Measurements from ENCODE around the gene SREBF1.

The SREBF1 gene

DNA sequence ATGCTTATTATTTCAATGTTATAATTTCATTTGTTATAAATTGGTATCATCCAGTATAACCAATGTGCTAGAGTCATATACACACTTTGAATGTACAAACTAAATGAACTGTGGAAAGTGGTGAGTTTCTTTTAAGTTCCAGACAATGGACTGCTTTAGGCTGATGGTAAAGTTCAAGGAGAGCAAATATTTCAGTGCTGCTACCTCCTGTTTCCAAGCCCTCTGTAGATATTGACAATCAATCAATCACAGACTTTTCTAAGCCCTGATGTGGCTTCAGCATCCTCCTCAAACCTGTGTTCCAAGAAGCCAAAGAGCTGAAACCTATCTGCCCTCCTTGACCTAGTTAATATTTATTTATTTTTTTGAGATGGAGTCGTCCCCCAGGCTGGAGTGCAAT, 28.2 kb upstream of the SREBF1 start:
- in situ Hi-C loops (cut with HindIII; ENCODE audit: low pct_ligation_motif_present, low pct_unique_long_range_greater_than_20kb, low sequenced_read_pairs): no loop called here
- DNase-seq: no peak

DNA sequence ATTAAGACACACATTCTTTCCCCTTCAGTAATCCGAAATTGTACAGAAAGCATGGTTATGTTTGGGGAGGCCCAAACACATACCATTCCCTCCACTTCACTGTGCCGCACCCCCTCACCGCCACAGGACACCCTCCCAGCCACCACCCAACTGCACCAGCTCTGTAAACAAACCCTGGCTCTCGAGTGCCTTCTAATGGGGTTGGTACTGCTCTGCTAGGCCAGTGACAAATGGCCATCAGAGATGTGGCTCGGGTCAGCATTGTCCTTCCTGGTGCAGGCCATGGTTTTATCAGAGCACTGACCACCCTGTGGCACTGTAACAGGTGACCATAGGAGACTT, 24.0 kb upstream of the SREBF1 start:
- in situ Hi-C loops (cut with HindIII; ENCODE audit: low pct_ligation_motif_present, low pct_unique_long_range_greater_than_20kb, low sequenced_read_pairs): no loop called here
- DNase-seq: no peak

DNA sequence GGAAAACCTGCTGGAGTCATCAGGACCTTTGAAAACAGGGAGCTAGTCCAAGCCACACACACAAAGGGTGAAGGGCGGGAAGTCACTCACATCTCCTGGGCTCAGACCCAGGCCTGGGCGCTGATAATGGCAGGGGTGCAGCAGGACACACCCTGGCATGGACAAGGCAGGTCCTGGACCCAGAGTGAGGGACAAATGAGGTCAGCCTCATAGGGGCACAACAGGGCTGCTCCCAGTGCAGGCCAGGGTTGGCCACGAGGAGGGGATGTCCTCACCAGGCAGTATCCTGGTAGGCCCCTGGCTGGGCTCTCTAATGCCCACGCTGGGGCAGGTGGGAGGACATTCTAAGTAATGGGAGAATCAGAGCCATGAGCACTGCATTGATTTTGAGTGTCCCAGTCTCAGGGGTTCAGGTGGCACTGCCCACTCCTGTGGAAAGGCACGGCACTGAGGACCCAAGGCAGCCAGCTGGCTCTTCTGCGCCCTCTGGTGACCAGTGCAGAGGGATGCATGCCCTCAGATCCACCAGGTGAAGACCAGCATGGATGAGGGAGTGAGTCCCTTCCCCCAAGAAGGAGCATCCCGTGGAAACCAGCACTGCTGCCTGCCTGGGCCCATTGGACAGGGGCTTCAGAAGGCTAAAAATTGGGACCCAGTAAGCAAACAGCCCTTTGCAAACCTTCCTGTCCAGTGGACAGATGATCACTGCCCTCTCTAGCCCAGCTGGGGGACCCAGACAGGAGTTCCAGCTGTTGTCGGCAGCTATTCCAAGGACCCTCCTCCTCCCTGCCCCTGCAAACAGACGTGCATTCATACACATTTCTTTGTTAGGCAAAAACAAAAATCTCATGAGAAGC, 23.4 kb upstream of the SREBF1 start:
- peak; percentile 56 for DNase-seq
- in situ Hi-C loops (cut with HindIII; ENCODE audit: low pct_ligation_motif_present, low pct_unique_long_range_greater_than_20kb, low sequenced_read_pairs): no loop called here

DNA sequence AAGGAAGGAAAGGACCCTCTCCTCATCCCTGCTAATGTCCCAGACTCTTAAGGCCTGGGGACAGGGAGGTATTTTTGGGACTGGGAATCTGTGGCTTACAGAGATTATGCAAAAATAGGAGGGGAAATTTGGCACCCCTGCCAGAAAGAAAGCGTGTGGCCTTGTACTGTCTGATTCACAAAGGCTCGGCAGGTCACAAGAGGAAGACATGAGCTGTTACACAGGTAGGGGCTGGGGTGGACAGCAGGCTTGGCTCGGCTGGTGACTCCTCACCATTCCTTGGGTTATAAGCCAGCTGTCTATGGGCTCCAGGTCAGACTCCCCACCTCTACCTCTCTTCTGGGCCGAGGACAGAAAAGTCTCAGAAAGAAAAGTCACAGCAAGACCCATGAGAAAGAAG, 20.7 kb upstream of the SREBF1 start:
- DNase-seq: no peak
- in situ Hi-C loops (cut with HindIII; ENCODE audit: low pct_ligation_motif_present, low pct_unique_long_range_greater_than_20kb, low sequenced_read_pairs): no loop called here

DNA sequence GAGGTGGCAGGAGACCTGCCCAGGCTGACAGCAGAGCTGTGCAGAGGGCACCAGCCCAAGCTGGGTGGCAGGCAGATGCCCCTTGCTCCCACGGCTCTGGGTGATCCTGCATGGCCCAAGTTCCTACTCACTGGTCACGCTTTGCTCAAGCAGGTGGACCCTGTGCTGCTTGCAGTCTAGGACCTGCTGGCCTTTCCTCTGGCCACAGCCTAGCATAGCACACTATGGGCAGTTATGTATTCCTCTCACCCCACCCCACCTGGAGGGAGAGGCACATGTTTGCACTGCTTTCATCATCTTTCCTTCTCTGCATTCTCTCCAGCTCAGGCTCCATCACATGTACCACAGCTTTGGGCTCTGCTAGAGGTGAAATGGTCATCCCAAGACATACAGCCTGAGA, 19.6 kb upstream of the SREBF1 start:
- in situ Hi-C loops (cut with HindIII; ENCODE audit: low pct_ligation_motif_present, low pct_unique_long_range_greater_than_20kb, low sequenced_read_pairs): no loop called here
- DNase-seq: no peak

DNA sequence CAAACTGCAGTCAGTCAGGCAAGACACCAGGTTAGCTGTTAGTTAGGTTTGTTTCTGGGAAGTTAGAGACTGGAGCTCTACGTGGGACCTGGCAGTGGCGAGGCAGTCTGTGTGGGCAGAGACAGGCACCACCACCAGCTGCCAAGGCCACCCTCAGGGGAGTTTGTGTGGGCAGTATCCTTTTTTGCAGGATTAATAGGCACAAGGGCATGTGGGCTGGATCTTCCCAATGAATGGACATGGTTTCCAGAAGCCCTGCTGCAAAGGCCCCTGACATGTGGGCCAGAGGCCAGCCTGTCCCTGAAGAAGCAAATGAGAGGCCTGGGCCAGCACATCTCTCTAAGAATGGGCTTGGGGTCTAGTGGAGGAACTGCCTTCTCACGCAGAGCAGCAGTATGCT, 19.2 kb upstream of the SREBF1 start:
- DNase-seq: no peak
- in situ Hi-C loops (cut with HindIII; ENCODE audit: low pct_ligation_motif_present, low pct_unique_long_range_greater_than_20kb, low sequenced_read_pairs): no loop called here

DNA sequence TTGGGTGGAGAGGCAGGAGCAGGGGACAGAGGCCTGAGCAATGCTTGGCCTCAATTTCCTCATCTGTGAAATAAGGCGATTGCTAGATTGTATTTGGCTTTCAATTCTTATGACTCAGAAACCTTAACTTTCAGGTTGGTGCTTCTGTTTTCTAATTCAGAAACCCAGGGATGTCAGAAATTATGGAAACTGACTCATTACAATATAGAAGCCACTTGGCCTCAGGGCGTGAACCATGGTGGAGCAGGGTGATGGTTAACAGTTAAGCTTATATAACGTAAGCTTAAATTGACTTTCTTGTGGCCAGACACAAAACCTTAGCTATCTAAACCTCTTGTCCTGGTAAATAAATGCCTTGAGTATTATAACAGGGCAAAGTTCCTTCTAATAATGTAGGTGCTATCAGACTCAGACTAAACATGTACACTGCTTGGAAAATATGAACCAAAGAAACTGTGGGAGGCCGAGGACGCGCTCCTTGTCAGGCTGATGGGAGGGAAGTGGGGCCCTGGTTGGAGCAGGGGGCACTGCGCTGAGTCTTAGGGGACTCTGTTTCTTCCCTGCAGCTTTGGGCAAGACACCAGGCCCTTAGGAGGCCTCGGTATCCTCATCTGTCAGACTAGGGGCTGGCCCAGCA, 17.1 kb upstream of the SREBF1 start:
- in situ Hi-C loops (cut with HindIII; ENCODE audit: low pct_ligation_motif_present, low pct_unique_long_range_greater_than_20kb, low sequenced_read_pairs): no loop called here
- DNase-seq: no peak

DNA sequence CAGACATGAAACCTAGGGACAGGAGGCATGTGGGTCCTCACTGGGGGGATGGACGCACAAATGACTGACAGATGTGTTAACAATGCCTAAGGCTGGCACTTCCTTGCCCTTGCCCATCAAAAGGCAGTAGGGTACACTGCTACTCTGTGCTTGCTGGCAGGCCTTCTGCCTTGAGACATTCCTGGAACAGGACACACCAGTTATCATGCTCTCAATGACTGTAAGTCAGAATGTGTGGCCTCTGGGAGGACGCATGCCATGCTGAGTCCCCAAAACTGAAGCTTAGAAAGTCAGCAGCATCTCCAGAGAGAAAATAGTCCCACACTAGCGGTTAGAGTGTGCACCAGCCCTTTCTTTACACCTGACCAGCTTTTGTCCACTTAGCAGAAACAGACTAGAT, 16.1 kb upstream of the SREBF1 start:
- no peak for DNase-seq
- in situ Hi-C loops (cut with HindIII; ENCODE audit: low pct_ligation_motif_present, low pct_unique_long_range_greater_than_20kb, low sequenced_read_pairs): no loop called here

DNA sequence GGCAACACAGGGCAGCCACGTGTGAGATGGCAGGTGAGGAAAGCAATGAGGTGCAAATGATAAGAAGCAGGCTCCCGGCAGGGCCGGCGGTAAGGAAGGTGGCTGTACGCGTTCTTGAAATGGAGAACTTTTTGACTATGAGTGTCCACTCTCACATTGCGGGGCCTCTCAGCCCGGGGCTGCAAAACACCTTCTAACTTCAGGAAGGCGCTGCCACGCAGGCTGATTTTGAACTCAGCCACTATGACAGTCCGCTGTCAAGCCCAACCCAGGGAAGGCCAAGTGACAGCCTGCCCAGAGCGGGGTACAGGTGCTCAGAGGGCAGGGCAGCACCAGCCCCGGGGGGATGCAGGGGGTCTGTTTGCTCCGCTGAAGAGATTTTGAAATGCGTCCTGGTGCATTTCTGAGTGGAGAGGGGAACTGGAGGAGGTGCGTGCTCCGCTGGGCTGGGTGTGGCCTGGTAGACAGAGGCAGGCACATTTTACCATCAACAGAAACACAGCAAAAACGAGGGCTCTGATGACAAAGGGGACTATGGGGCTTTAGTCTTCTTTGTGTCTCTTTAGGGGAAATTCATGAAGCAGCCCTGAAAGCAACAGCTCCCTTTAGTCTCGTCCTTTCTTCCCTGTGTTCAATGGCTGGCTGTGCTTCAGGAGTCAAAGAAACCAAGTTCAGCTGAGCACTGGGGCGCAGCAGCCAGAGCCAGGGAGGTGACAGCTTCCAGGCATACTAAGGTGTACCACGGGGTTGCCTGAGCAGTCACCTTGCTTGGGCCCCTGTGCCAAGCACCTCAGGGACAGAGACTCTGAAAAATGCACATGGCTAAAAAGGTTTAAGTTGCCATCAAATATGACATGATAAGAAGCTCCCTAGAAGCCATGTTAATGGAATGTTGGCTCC, 14.6 kb upstream of the SREBF1 start:
- DNase-seq: no peak
- in situ Hi-C loops (cut with HindIII; ENCODE audit: low pct_ligation_motif_present, low pct_unique_long_range_greater_than_20kb, low sequenced_read_pairs): no loop called here

DNA sequence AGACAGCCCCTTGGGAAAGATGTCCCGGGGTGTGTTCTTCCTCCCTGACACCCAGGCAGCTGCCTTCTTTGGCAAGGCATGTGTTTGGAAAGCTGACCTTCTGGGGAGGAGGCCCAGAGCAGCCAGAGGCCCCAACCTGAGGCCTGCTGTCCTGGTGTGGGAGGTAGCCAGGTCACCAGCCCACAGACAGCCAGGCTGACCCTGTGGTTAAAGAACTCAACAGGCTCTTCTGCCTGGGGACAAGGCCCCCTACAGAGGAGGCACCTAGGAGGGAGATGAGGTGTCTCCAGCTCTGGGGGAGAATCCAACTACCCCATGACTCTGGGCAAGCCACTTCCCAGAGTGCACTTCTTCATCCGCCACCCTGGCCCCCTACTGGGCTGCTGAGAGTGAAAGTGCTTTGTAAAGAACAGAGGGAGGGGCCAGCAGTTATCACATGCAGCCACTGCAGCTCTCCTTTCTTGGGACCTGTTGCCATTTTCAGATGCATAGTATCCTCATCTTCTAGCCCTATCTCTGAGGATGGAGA, 13.1 kb upstream of the SREBF1 start:
- in situ Hi-C loops (cut with HindIII; ENCODE audit: low pct_ligation_motif_present, low pct_unique_long_range_greater_than_20kb, low sequenced_read_pairs): no loop called here
- DNase-seq: peak; percentile 52

DNA sequence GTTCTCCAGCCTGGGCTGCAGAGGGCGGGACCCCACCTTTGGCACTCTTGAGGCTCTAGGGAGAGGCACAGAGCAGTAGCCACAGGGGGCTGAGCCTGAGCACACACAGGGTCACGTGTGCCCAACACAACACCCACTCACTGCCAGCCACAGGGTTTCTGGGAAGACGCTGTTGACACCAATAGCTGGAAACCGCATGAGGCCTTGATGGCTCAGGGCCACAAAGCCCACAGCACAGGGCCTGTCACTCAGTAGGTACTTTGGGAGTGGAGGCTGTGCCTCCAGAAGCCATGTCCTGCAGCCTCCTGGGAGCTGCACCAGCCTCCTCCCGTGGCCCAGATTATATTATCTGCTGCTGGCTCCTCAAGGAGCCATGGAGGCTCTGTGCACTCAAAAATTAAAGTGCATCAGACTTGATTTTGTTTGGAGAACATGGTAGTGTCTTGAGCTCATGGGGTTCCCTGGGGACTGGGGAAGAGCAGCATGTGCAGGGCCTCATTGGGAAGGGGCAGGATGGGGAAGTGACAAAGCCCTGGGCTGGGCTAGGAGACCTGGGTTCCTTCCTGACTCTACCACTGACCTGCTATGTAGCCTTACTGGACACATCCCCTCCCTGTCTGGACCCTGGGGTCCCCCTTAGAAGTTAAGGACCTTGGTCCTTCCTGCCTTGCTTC, 12.5 kb upstream of the SREBF1 start:
- DNase-seq: no peak
- in situ Hi-C loops (cut with HindIII; ENCODE audit: low pct_ligation_motif_present, low pct_unique_long_range_greater_than_20kb, low sequenced_read_pairs): no loop called here

DNA sequence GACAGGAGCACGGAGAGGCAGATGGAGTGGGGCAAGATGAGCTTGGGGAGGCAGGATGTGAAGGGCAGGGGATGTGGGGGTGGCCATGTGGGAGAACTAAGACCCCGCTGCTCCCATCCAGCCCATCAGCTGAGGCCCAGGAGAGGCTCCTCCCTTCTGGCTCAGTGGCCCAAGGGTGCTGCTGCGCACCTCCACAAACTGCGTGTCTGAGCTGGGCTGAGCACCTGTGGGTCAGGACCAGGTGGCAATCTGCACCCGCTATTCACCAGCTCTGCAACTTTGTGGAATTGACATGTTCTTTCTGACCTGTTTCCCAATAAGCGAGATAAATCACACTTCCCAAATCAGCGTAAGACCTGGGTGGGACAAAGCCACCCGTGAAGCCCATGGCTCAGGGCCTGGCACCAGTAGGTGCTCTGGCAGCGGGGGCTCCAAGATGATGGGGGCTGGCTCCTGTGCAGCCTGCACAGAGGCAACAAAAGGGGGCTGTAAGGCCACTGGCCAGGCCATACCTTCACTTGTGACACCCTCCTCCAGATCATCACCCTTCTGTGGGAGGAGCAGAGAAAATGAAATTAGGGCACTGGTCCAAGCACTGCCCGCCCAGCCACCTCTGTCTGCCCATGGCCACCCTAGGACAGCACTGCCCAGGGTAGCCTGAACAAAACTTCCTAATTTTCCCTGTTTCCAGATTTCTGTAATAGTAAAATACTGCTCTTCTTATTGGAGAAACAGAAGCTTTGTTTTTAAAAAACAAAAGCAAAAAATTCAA, 11.7 kb upstream of the SREBF1 start:
- no peak for DNase-seq
- in situ Hi-C loops (cut with HindIII; ENCODE audit: low pct_ligation_motif_present, low pct_unique_long_range_greater_than_20kb, low sequenced_read_pairs): no loop called here

DNA sequence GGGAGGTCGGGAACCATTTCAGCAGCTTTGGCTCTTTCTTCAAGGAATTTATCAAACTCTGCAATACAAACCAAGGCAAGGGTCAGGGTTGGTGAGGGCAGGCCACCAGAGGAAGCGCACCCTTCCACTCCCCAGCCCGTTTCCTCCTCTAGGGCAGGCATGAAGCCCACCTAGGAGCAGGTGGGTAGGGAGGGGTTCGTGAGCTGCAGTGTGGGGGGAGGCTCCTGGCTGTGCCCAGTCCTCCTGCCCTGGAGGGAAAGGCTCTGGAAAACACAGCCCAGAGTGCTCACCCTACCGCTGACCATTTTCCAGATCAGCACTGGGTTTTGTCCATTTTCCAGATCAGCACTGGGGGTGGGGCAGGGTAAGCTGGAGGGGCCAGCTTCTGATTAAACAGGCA, 10.9 kb upstream of the SREBF1 start:
- DNase-seq: no peak
- in situ Hi-C loops (cut with HindIII; ENCODE audit: low pct_ligation_motif_present, low pct_unique_long_range_greater_than_20kb, low sequenced_read_pairs): no loop called here

DNA sequence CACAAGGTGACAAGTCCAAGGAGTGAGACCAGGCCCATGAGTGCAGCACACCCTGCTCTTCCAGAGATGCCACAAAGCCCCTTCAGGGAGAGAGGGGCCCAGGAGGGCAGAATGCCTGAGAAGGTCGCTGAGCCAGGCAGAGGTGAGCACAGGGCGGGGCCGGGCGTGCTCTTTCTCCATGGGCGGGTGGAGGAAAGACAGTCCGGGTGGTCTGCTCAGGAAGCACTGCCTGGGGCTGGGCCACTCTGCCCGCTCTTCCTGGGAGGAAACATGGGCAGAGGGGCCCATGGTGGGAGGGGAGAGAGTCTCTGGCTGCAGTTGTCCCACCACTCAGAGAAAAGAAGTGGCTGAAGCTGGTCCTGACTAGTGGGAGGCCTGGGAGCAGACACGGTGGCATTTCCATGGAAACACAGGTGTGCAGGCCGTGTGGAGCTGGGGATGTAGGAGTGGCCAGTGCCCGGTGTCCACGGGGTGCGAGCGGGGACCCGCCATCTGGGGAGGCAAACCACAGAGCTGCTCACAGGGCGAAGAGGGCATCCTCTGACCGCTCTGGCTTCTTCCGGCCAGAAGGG, 10.4 kb upstream of the SREBF1 start:
- DNase-seq: no peak
- in situ Hi-C loops (cut with HindIII; ENCODE audit: low pct_ligation_motif_present, low pct_unique_long_range_greater_than_20kb, low sequenced_read_pairs): no loop called here

DNA sequence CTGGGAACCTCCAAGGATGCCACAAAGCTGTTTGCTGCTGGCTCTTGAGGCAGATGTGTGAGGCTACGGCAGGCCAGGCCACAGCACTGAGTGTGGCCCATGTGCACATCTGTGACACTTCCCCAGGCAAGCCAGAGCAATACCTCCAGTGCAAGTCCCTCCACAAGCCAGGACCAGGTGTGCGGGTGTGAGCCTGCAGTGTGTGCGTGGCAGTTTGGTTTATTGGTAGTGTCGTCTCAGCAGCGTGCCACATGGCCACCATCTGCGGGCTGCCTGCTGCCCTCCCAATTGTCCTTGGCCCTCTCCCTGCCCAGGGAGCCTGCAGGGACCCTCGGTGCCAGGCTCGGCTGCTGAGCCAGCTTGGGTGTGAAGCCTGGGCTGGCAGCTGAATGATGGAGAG, 9.9 kb upstream of the SREBF1 start:
- in situ Hi-C loops (cut with HindIII; ENCODE audit: low pct_ligation_motif_present, low pct_unique_long_range_greater_than_20kb, low sequenced_read_pairs): no loop called here
- DNase-seq: no peak

DNA sequence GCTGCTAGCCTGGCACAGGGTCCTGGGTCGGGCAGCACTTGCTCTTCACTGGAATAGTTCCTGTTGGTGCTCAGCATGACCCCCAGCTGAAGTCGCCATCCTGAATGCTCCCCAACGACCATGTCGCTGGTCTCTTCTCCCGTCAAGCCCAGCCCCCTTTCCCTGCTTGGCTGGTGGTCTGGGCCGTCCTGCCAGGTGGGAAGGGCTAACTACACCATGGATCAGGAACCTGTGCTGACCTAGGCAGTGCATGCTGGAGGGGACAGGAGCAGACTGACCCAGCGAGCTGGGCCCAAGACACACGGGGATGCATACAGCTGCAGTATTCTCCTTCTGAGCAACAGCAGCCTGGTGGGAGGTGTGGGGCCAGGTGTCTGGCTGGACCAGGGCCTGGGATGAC, 9.2 kb upstream of the SREBF1 start:
- DNase-seq: no peak
- in situ Hi-C loops (cut with HindIII; ENCODE audit: low pct_ligation_motif_present, low pct_unique_long_range_greater_than_20kb, low sequenced_read_pairs): no loop called here

DNA sequence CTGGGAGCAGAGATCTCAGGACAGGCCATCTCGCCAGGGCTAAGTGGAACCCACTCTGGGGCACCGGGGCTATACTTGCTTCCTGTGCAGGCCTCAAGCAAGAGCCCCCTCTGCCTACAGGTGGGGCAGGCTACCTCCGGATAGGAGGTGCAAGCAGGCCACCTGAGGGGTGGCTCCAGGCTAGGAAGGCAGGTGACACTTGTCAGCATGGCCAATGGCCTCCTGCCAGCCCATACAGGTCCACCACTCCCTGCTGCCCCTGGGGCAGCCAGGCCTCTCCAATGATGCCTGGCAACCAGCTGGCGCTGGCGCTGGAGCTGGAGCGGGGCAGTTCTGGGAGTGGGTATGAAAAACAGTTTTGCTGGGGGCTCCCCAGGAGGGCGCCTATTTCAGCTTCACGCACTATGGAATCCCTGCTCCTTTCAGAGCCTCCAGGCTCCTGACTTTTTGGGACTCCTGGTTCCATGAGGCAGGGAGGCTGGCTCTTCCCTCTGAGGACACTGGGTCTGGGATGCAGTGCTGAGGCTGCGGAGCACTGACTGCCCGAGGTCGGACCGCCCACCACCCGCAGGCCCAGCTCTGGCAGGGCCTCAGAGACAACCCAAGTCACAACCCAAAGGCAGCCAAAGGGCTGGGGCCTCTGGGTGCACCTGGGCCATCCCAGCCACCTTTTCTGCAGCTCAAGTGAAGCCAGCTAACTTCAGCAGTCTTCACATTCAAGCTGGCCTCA, 8.4 kb upstream of the SREBF1 start:
- in situ Hi-C loops (cut with HindIII; ENCODE audit: low pct_ligation_motif_present, low pct_unique_long_range_greater_than_20kb, low sequenced_read_pairs): no loop called here
- no peak for DNase-seq
